Lower leg skin (tissue), 3 donors: ENCODE results near the gene PXDN.

Experiments used
- CTCF ChIP-seq, 3 donors: fragments of 450-650 bp; IDR thresholded peaks; one replicate each; pipeline ENCODE4 v1.5.1; 2016; ENCODE audit warnings: antibody characterized with exemption in 3 of 3, mild to moderate bottlenecking in 3 of 3, moderate library complexity in 2 of 3
- POLR2A ChIP-seq, 2 donors: fragments of 450-650 bp; IDR thresholded peaks; one replicate each; pipeline ENCODE4 v1.6.1; 2016 to 2017; ENCODE audit warnings: antibody characterized with exemption in 2 of 2, mild to moderate bottlenecking in 1 of 2, moderate library complexity in 1 of 2

GRCh38 chr2:1759611-1759930 is 15.3 kb upstream of the PXDN start:
- no peak for TF ChIP-seq CTCF (IDR thresholded peaks at IDR 0.05)
- no peak for TF ChIP-seq POLR2A (IDR thresholded peaks at IDR 0.05)
